Amygdala (tissue), 56 donors: ENCODE measurements around the gene IGHMBP2.
"Not testable (repeated sequence)": the region's sequence is repeated elsewhere in the genome, so short reads cannot be mapped to it uniquely, and the experiment has no call there.

Source experiments
- DNase-seq, 56 donors: peaks; one replicate each; lab custom pipeline; 2025; lab: John Stamatoyannopoulos, UW

Gene IGHMBP2

GRCh38 chr11:68959465-68960293 is 56.0 kb downstream of the IGHMBP2 start:
- no peak for DNase-seq

DNA sequence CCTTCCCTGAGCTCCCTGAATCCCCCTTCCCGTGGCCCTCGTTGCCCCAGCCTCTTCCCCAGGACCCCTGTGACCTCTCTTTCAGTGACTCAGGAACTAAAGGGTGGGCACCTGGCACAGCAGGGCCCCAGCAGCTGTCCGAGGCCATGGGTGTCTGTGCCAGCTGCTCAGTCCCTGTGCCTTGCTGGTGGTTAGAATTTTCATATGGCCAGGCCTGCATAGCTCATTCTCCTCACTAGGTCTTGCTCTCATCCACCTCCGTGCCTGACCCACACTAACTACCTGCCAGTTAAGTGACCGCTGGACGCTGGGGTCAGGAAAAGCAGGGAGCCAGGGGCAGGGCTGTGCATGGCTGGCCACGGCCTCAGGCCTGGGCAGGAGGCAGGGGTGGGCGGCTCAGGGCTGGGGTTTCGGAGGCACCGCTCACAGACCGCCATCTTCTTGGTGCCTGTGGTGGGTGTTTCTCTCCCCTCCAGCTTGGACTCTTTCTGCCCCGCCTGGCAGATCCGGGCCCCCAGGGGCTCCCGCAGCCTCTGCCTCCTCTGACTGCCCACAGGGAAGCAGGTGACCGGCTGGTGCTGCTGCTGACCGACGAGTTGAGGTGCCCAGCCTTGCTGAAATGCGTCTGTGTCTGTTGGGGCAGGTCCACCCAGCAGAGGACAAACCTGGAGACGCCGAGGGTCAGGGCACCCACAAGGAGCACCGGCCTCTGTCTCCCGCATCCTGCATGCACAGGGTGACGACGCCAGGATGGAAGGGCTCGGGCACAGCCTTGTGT is 56.8 kb downstream of the IGHMBP2 start:
- no peak for DNase-seq

DNA sequence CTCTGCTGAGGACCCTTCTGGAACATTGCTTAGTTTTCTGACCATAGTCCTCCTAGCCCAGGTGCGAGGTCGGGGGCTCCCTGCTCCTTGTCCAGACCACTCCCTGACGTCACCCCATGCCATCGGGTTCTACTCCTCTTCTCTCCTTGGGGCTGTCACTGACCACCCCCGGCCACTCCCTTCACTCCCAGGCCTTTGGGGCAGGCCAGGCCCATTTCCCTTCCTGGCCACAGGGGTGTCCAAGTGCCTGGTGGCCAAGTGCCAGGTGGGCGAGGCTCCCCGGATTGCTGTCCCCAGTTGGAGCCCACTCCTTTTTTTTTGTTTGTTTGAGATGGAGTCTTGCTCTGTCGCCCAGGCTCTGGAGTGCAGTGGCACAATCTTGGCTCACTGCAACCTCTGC is 57.6 kb downstream of the IGHMBP2 start:
- no peak for DNase-seq

- DNase-seq: no peak
Measured at GRCh38 chr11:68962527-68963250, 59.0 kb downstream of the IGHMBP2 start.

DNA sequence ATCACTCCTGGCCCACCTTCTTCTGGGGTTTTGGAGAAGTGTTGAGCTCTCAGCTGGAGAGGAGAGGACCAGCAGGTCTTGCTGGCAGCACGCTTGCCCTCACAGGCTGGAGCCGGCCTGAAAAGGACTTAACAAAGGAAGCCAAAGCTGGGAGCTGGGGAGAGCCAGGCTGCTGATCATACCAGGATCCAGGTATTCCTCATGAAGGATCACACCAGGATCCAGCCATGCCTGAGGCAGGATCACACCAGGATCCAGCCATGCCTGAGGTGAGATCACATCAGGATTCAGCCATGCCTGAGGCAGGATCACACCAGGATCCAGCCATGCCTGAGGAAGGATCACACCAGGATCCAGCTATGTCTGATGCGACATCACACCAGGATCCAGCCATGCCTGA is 60.1 kb downstream of the IGHMBP2 start:
- DNase-seq: peak in 1 of 56 donors; percentile 7

DNA sequence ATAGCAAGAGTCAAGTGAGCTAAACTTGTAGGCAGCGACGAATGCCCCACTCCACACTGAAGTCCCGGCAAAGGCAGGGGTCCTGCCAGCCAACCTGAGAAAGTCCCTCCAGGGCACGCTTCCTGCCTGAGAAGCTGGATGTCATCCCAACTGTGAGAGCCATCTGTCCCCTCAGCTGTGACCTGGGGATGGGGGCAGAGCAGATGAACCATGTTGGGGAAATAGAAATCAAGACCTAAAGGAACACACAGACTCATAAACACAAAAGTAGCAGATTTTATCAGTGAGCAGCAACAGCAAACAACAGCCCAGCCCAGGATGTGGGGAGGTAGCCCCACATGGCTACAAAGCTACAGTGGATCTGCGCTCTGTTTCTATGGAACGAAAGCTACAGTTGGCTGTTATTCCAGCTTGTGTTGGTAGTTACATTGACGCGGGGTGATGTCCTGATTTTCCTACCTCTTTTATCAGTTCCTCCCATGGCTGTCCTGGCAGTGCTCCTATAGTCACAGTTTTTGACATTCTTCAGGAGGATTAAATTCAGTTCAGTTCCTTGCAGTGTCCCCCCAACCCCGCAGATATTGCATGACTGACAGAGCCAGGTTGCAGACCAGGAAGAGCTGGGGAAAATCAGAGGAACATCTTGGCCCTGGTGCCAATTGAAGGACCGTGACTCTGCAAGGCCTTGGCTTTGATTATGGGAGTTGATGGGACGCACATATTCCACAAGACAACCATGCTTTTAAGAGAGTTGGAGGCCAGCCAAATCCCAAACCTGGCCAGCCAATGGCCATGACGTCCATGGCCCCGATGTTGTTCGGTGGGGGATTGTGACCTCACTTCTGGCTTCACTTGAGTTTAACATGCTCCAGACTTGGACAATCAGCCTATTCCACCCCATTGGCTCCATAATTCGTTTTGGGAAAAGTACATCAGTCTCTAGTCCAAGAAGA is 62.5 kb downstream of the IGHMBP2 start:
- no peak for DNase-seq

GRCh38 chr11:68966894-68967780 is 63.4 kb downstream of the IGHMBP2 start:
- no peak for DNase-seq

GRCh38 chr11:68968306-68969250 is 64.9 kb downstream of the IGHMBP2 start:
- no peak for DNase-seq

DNA sequence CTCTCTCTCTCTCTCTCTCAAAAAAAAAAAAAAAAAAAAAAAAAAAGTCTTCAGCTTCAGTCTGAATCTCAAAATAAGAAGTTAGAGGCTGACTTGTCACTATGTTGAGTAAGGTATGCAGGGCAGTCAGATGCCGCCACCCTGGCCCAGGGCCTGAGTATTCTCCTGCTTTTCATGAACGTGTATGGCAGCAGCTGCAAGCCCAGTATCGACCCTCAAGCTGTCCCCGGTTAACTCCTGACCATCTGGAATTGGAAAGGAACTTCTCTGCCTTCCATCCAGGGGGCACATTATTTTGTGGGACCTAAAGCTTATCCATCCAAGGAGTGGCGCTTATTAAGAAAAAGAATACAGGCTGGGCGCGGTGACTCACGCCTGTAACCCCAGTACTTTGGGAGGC is 65.7 kb downstream of the IGHMBP2 start:
- no peak for DNase-seq

DNA sequence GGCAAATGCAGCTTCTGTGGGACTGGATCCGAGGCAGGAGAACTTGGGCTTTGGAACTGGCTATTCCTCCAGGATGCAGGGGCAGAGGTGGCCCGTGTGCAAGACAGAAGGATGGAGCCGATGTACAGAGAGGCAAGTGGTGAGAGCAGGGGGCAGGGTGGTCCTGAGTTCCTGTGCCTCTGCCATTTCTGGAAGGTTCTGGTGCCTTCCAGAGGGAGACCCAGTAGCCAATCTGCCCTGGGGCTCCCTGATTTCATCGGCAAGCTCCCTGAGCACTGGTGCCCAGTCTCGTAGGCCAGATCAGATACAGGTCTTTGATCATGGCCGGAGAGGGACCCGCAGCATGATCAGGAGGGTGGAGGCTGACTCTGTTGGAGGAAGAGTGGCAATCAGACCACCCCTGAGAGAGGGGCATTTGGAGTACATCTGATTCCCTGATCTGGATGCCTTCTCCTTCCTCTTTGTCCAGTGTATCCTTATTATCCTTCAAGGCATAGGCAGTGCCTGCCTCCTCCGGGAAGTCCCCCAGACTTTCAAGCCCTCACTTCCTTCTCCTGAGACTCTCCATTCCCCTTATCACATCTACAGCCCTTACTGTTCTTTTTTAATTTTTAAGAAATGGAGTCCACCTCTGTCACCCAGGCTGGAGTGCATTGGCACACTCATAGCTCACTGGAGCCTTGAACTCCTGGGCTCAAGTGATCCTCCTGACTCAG is 67.4 kb downstream of the IGHMBP2 start:
- no peak for DNase-seq

- DNase-seq: no peak
Measured at GRCh38 chr11:68973219-68973618, 69.5 kb downstream of the IGHMBP2 start.

DNA sequence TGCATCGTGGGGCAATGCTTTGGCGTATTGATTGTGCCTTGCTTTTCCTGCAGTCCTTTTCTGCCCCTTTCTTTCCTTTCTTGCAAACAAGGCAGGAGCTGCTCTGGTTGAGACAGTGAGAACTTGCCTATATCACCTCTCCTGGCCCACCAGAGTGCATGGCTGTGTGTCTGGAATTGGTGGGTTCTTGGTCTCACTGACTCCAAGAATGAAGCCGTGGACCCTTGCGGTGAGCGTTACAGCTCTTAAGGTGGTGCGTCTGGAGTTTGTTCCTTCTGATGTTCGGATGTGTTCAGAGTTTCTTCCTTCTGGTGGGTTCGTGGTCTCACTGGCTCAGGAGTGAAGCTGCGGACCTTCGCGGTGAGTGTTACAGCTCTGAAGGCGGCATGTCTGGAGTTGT is 70.0 kb downstream of the IGHMBP2 start:
- not testable (repeated sequence) for DNase-seq

- DNase-seq: no peak
Measured at GRCh38 chr11:68974421-68975194, 70.9 kb downstream of the IGHMBP2 start.

GRCh38 chr11:68976095-68976494 is 72.4 kb downstream of the IGHMBP2 start:
- DNase-seq: no peak

GRCh38 chr11:68976563-68976962 is 72.9 kb downstream of the IGHMBP2 start:
- DNase-seq: no peak
